IMR-90 (cell line): Measurements from ENCODE around the gene TSHB. TPM values are rescaled to one million over a fixed set of nuclear protein-coding genes. Genes with fewer than 3 reads are reported as not detected.
A peak's percentile ranks its signal among the peaks of the same experiment; 100 is the strongest.

ENCODE experiments used
- ATAC-seq: fragments of 200-7000 bp; cut with Tn5 transposase; 2 replicates; pipeline ENCODE4 v1.9.1; 2020; ENCODE audit warnings: low read depth, mild to moderate bottlenecking, moderate library complexity
- BruUV-seq: library from RNA; stranded (reverse); fragments of 400-500 nt; replicated peaks from 2 replicates; lab custom pipeline; 2021; lab: Mats Ljungman, UMichigan
- CTCF ChIA-PET: fragments of 300-600 bp; formaldehyde crosslinking; extraction: SDS; loops from one replicate; lab custom pipeline; 2021; ENCODE audit warnings: antibody characterized with exemption; lab: Yijun Ruan, JAX
- POLR2A ChIA-PET: fragments of 300-600 bp; sonication (Branson Sonifier 250); formaldehyde crosslinking; loops from one replicate; lab custom pipeline; 2022; ENCODE audit warnings: antibody characterized with exemption; ENCODE audit not compliant: unreplicated experiment; lab: Charles Lee
- DNase-seq: peaks from one replicate; pipeline ENCODE4 v3.0.0; 2013
- H2AFZ ChIP-seq: replicated peaks from 2 replicates; pipeline ENCODE3; 2013; ENCODE audit warnings: low read length, mild to moderate bottlenecking; ENCODE audit not compliant: poor library complexity
- H2AK5ac ChIP-seq: 2 replicates; pipeline ENCODE4 v1.6.1; 2013; ENCODE audit warnings: low read depth, low read length, inconsistent platforms
- H2AK9ac ChIP-seq: replicated peaks from 2 replicates; pipeline ENCODE3; 2013; ENCODE audit warnings: mild to moderate bottlenecking, low read depth, low read length, moderate library complexity; ENCODE audit not compliant: poor library complexity
- H2BK120ac ChIP-seq: 2 replicates; pipeline ENCODE4 v1.6.1; 2013; ENCODE audit warnings: low read depth, low read length, inconsistent platforms
- H2BK15ac ChIP-seq: 3 replicates; pipeline ENCODE4 v1.6.1; 2013; ENCODE audit warnings: low read depth, low read length, inconsistent platforms
- H2BK20ac ChIP-seq: 2 replicates; pipeline ENCODE4 v1.6.1; 2013; ENCODE audit warnings: low read depth, mild to moderate bottlenecking, inconsistent platforms, low read length, moderate library complexity
- H2BK5ac ChIP-seq: 2 replicates; pipeline ENCODE4 v1.6.1; 2013; ENCODE audit warnings: mild to moderate bottlenecking, low read depth, low read length, inconsistent platforms; ENCODE audit not compliant: poor library complexity, severe bottlenecking
- H3K14ac ChIP-seq: replicated peaks from 2 replicates; pipeline ENCODE4 v1.6.1; 2013; ENCODE audit warnings: low read depth, low read length, inconsistent platforms
- H3K18ac ChIP-seq: 2 replicates; pipeline ENCODE4 v1.6.1; 2013; ENCODE audit warnings: low read depth, low read length, control low read depth
- H3K23ac ChIP-seq: 2 replicates; pipeline ENCODE4 v1.6.1; 2013; ENCODE audit warnings: low read depth, low read length, inconsistent platforms
- H3K27ac ChIP-seq: 2 replicates; pipeline ENCODE4 v1.5.1; 2013; ENCODE audit warnings: mild to moderate bottlenecking, control low read depth, low read length; ENCODE audit not compliant: insufficient read depth
- H3K27me3 ChIP-seq: 2 replicates; pipeline ENCODE4 v1.6.1; 2013; ENCODE audit warnings: low read length; ENCODE audit not compliant: control insufficient read depth, insufficient read depth
- H3K36me3 ChIP-seq: 2 replicates; pipeline ENCODE4 v1.6.1; 2013; ENCODE audit warnings: low read length, mixed read lengths; ENCODE audit not compliant: control insufficient read depth, insufficient read depth
- H3K4ac ChIP-seq: 2 replicates; pipeline ENCODE4 v1.6.1; 2013; ENCODE audit warnings: low read depth, low read length, inconsistent platforms
- H3K4me1 ChIP-seq: 2 replicates; pipeline ENCODE4 v1.6.1; 2013; ENCODE audit warnings: low read length, mixed read lengths; ENCODE audit not compliant: control insufficient read depth, insufficient read depth
- H3K4me2 ChIP-seq: 2 replicates; pipeline ENCODE4 v1.6.1; 2013; ENCODE audit warnings: low read depth, mild to moderate bottlenecking, control low read depth, low read length, moderate library complexity
- H3K4me3 ChIP-seq: 2 replicates; pipeline ENCODE4 v1.5.1; 2013; ENCODE audit warnings: low read depth, mild to moderate bottlenecking, control low read depth, low read length, moderate library complexity; ENCODE audit not compliant: insufficient read depth
- H3K56ac ChIP-seq: 2 replicates; pipeline ENCODE4 v1.6.1; 2013; ENCODE audit warnings: low read length, inconsistent platforms; ENCODE audit not compliant: insufficient read depth; ENCODE audit errors: extremely low read depth
- H3K79me1 ChIP-seq, 2 experiments: 2 replicates each; pipeline ENCODE4 v1.6.1; 2013; ENCODE audit warnings: low read length in 2 of 2, inconsistent platforms in 1 of 2, low read depth in 1 of 2
- H3K9ac ChIP-seq: 2 replicates; pipeline ENCODE4 v1.6.1; 2013; ENCODE audit warnings: low read depth, low read length, control low read depth
- H3K9me1 ChIP-seq: 2 replicates; pipeline ENCODE4 v1.6.1; 2013; ENCODE audit warnings: low read length, inconsistent platforms; ENCODE audit not compliant: insufficient read depth
- H3K9me3 ChIP-seq: 2 replicates; pipeline ENCODE4 v1.6.1; 2013; ENCODE audit warnings: low read length; ENCODE audit not compliant: control insufficient read depth, insufficient read depth
- H4K20me1 ChIP-seq: 2 replicates; pipeline ENCODE4 v1.6.1; 2013; ENCODE audit warnings: low read length, inconsistent platforms; ENCODE audit not compliant: insufficient read depth
- H4K5ac ChIP-seq: 2 replicates; pipeline ENCODE4 v1.6.1; 2013; ENCODE audit warnings: mild to moderate bottlenecking, low read depth, low read length, control low read depth
- H4K8ac ChIP-seq, 2 experiments: 2 replicates each; pipeline ENCODE4 v1.6.1; 2013; ENCODE audit warnings: low read depth in 2 of 2, low read length in 2 of 2, control low read depth in 1 of 2, inconsistent platforms in 1 of 2
- H4K91ac ChIP-seq: 2 replicates; pipeline ENCODE4 v1.6.1; 2013; ENCODE audit warnings: low read depth, low read length, inconsistent platforms; ENCODE audit not compliant: insufficient read depth
- BHLHE40 ChIP-seq: fragments of 150-350 bp; IDR thresholded peaks from 2 replicates; pipeline ENCODE4 v1.6.1; 2016; ENCODE audit warnings: mild to moderate bottlenecking, low read depth, low read length
- CEBPB ChIP-seq: IDR thresholded peaks from 2 replicates; pipeline ENCODE4 v1.6.1; 2012; ENCODE audit warnings: low read depth, low read length, improper control_type of control experiment
- POLR2A ChIP-seq: IDR thresholded peaks from 2 replicates; pipeline ENCODE4 v1.6.1; 2012; ENCODE audit warnings: mild to moderate bottlenecking, low read depth, low read length
- WGBS, 2 experiments: methylation state at CpG; one replicate each; pipeline versions ENCODE4 v1.1.5 to v1.1.7; 2013; ENCODE audit warnings: missing lambda C conversion rate in 2 of 2; ENCODE audit not compliant: insufficient read length in 1 of 2; ENCODE audit errors: extremely low coverage in 2 of 2; 5-methylcytosine and 5-hydroxymethylcytosine counted together
- dilution Hi-C: fragments of 300-500 bp; cut with HindIII; formaldehyde crosslinking; loops from one replicate; pipeline ENCODE4 v1.14.3; 2018; ENCODE audit warnings: low sequenced_read_pairs; ENCODE audit not compliant: unreplicated experiment
- in situ Hi-C: fragments of 300-500 bp; cut with MboI; formaldehyde crosslinking; loops from 3 replicates; pipeline ENCODE4 v1.14.3; 2019; ENCODE audit warnings: low sequenced_read_pairs, inconsistent platforms, mixed read lengths
- intact Hi-C: fragments of 100-400 bp; cut with micrococcal nuclease; formaldehyde crosslinking; loops from 2 replicates; pipeline ENCODE4 v1.10.0; 2022
- polyA plus RNA-seq, 3 experiments: library from polyadenylated mRNA; depleted of rRNA; stranded (reverse); fragments of >200 nt; gene quantifications; 2 replicates each; pipeline ENCODE4 v1.2.3, GENCODE V29; 2012; ENCODE audit warnings: low replicate concordance in 1 of 3
- total RNA-seq: library from RNA; depleted of rRNA; stranded (reverse); fragments of >200 nt; gene quantifications from 2 replicates; pipeline ENCODE4 v1.2.3, GENCODE V29; 2012

TSHB gene
- total and polyA plus RNA-seq, 2 of the 4 experiments (the other 2 are of a cell fraction): not detected

GRCh38 chr1:115021145-115021544, 8.5 kb upstream of the TSHB start:
- H2AK9ac ChIP-seq: no peak overlapping the region
- intact Hi-C loops: no loop called here
- no peaks in the 10 kb centered on the region for H3K27me3 ChIP-seq
- no peaks in the 10 kb centered on the region for H3K36me3 ChIP-seq
- no peaks in the 10 kb centered on the region for H3K4me1 ChIP-seq
- no CpG with 5 or more reads among the region's 1 CpG for WGBS, 2 experiments
- H3K9me1 ChIP-seq: no peaks in the 10 kb centered on the region
- no peaks in the 10 kb centered on the region for H3K79me1 ChIP-seq
- in situ Hi-C loops: no loop called here
- POLR2A ChIA-PET: no interaction called here
- H3K18ac ChIP-seq: no peak overlapping the region
- no peak overlapping the region for H3K56ac ChIP-seq
- DNase-seq (no peak), ATAC-seq (no peak)
- CTCF ChIA-PET: interaction anchor here (0.6 kb wide), 1 partner anchor 34 kb away, joined by 4 read pairs; no protein-coding TSS in a partner anchor
- no peak for TF ChIP-seq BHLHE40
- no peak for TF ChIP-seq POLR2A
- peak; percentile 68 for TF ChIP-seq CEBPB
- no peak overlapping the region for H4K91ac ChIP-seq
- no peak overlapping the region for H3K9ac ChIP-seq
- H3K9me3 ChIP-seq: no peaks in the 10 kb centered on the region
- no peak overlapping the region for H2BK5ac ChIP-seq
- H4K8ac ChIP-seq: no peak overlapping the region
- no peak overlapping the region for H2BK120ac ChIP-seq
- H2AK5ac ChIP-seq: no peak overlapping the region
- no peak overlapping the region for H3K4ac ChIP-seq
- no peak overlapping the region for H4K5ac ChIP-seq
- no peak overlapping the region for H2AFZ ChIP-seq
- dilution Hi-C loops: no loop called here
- no peak overlapping the region for H3K4me2 ChIP-seq
- H2BK20ac ChIP-seq: no peak overlapping the region
- no TSS peak for BruUV-seq
- no peak overlapping the region for H3K27ac ChIP-seq
- H4K20me1 ChIP-seq: no peaks in the 10 kb centered on the region
- no peak overlapping the region for H3K4me3 ChIP-seq
- no peak overlapping the region for H3K23ac ChIP-seq
- H3K14ac ChIP-seq: no peak overlapping the region
- no peak overlapping the region for H2BK15ac ChIP-seq
